Measurements from ENCODE around the gene ECHDC3.

The ECHDC3 gene

GRCh38 chr10:11743461-11744338 is 1.5 kb downstream of the ECHDC3 start:
- in situ Hi-C loops (cut with HindIII; ENCODE audit: low pct_ligation_motif_present, low pct_unique_long_range_greater_than_20kb, low sequenced_read_pairs) = no loop called here
- DNase-seq = no peak

GRCh38 chr10:11745045-11745444 is 2.9 kb downstream of the ECHDC3 start:
- in situ Hi-C loops (cut with HindIII; ENCODE audit: low pct_ligation_motif_present, low pct_unique_long_range_greater_than_20kb, low sequenced_read_pairs) = no loop called here
- no peak for DNase-seq

- in situ Hi-C loops (cut with HindIII; ENCODE audit: low pct_ligation_motif_present, low pct_unique_long_range_greater_than_20kb, low sequenced_read_pairs) = no loop called here
Observed at GRCh38 chr10:11746883-11747539, 4.8 kb downstream of the ECHDC3 start.

GRCh38 chr10:11748866-11749265 is 6.7 kb downstream of the ECHDC3 start:
- no peak for DNase-seq
- in situ Hi-C loops (cut with HindIII; ENCODE audit: low pct_ligation_motif_present, low pct_unique_long_range_greater_than_20kb, low sequenced_read_pairs) = no loop called here

More at GRCh38 chr10:11746883-11747539, 4.8 kb downstream of the ECHDC3 start:
- no peak for DNase-seq

GRCh38 chr10:11750420-11750819 is 8.2 kb downstream of the ECHDC3 start:
- in situ Hi-C loops (cut with HindIII; ENCODE audit: low pct_ligation_motif_present, low pct_unique_long_range_greater_than_20kb, low sequenced_read_pairs) = loop anchor here (25.0 kb wide), 1 partner anchor 238 kb away; no protein-coding TSS in a partner anchor
- DNase-seq = no peak

GRCh38 chr10:11754173-11754572 is 12.0 kb downstream of the ECHDC3 start:
- no peak for DNase-seq
- in situ Hi-C loops (cut with HindIII; ENCODE audit: low pct_ligation_motif_present, low pct_unique_long_range_greater_than_20kb, low sequenced_read_pairs) = loop anchor here (25.0 kb wide), 1 partner anchor 242 kb away; no protein-coding TSS in a partner anchor

GRCh38 chr10:11754620-11755019 is 12.4 kb downstream of the ECHDC3 start:
- DNase-seq = no peak
- in situ Hi-C loops (cut with HindIII; ENCODE audit: low pct_ligation_motif_present, low pct_unique_long_range_greater_than_20kb, low sequenced_read_pairs) = loop anchor here (25.0 kb wide), 1 partner anchor 242 kb away; no protein-coding TSS in a partner anchor

- in situ Hi-C loops (cut with HindIII; ENCODE audit: low pct_ligation_motif_present, low pct_unique_long_range_greater_than_20kb, low sequenced_read_pairs) = loop anchor here (25.0 kb wide), 1 partner anchor 243 kb away; no protein-coding TSS in a partner anchor
- DNase-seq = no peak
Observed at GRCh38 chr10:11755512-11756263, 13.5 kb downstream of the ECHDC3 start.

GRCh38 chr10:11756766-11757315 is 14.7 kb downstream of the ECHDC3 start:
- in situ Hi-C loops (cut with HindIII; ENCODE audit: low pct_ligation_motif_present, low pct_unique_long_range_greater_than_20kb, low sequenced_read_pairs) = loop anchor here (25.0 kb wide), 1 partner anchor 245 kb away; no protein-coding TSS in a partner anchor
- DNase-seq = no peak

GRCh38 chr10:11757454-11757820 is 15.3 kb downstream of the ECHDC3 start:
- no peak for DNase-seq

GRCh38 chr10:11757821-11758463 is 15.8 kb downstream of the ECHDC3 start:
- peak; percentile 66 for DNase-seq
- in situ Hi-C loops (cut with HindIII; ENCODE audit: low pct_ligation_motif_present, low pct_unique_long_range_greater_than_20kb, low sequenced_read_pairs) = loop anchor here (25.0 kb wide), 1 partner anchor 246 kb away; no protein-coding TSS in a partner anchor

More at GRCh38 chr10:11757454-11757820, 15.3 kb downstream of the ECHDC3 start:
- in situ Hi-C loops (cut with HindIII; ENCODE audit: low pct_ligation_motif_present, low pct_unique_long_range_greater_than_20kb, low sequenced_read_pairs) = loop anchor here (25.0 kb wide), 1 partner anchor 245 kb away; no protein-coding TSS in a partner anchor

GRCh38 chr10:11758527-11759236 is 16.5 kb downstream of the ECHDC3 start:
- in situ Hi-C loops (cut with HindIII; ENCODE audit: low pct_ligation_motif_present, low pct_unique_long_range_greater_than_20kb, low sequenced_read_pairs) = loop anchor here (25.0 kb wide), 1 partner anchor 246 kb away; no protein-coding TSS in a partner anchor

GRCh38 chr10:11759347-11759746 is 17.2 kb downstream of the ECHDC3 start:
- in situ Hi-C loops (cut with HindIII; ENCODE audit: low pct_ligation_motif_present, low pct_unique_long_range_greater_than_20kb, low sequenced_read_pairs) = loop anchor here (25.0 kb wide), 1 partner anchor 247 kb away; no protein-coding TSS in a partner anchor
- DNase-seq = no peak

More at GRCh38 chr10:11758527-11759236, 16.5 kb downstream of the ECHDC3 start:
- no peak for DNase-seq

GRCh38 chr10:11760151-11760550 is 18.0 kb downstream of the ECHDC3 start:
- no peak for DNase-seq
- in situ Hi-C loops (cut with HindIII; ENCODE audit: low pct_ligation_motif_present, low pct_unique_long_range_greater_than_20kb, low sequenced_read_pairs) = loop anchor here (25.0 kb wide), 1 partner anchor 248 kb away; no protein-coding TSS in a partner anchor

GRCh38 chr10:11760861-11761260 is 18.7 kb downstream of the ECHDC3 start:
- in situ Hi-C loops (cut with HindIII; ENCODE audit: low pct_ligation_motif_present, low pct_unique_long_range_greater_than_20kb, low sequenced_read_pairs) = loop anchor here (25.0 kb wide), 1 partner anchor 249 kb away; no protein-coding TSS in a partner anchor
- DNase-seq = no peak

GRCh38 chr10:11761431-11761830 is 19.2 kb downstream of the ECHDC3 start:
- in situ Hi-C loops (cut with HindIII; ENCODE audit: low pct_ligation_motif_present, low pct_unique_long_range_greater_than_20kb, low sequenced_read_pairs) = loop anchor here (25.0 kb wide), 1 partner anchor 249 kb away; no protein-coding TSS in a partner anchor
- DNase-seq = no peak
